Measurements from ENCODE around the gene AKAP10.
A peak's percentile ranks its signal among the peaks of the same experiment; 100 is the strongest.

The AKAP10 gene

GRCh38 chr17:19945009-19945626 is 32.5 kb downstream of the AKAP10 start (continued):
- TF ChIP-seq PRDM6 (tag by site-specific recombination; IDR thresholded peaks at IDR 0.05): peak; percentile 52; the same call in 1 of the 2 replicates
- TF ChIP-seq INSM2 (tag by site-specific recombination; IDR thresholded peaks at IDR 0.05): no peak
- TF ChIP-seq ZNF692 (tag by site-specific recombination; IDR thresholded peaks at IDR 0.05): no peak

- CTCF ChIA-PET: no interaction called here
- Histone ChIP-seq H3K9me3 (ENCODE audit: control insufficient read depth, insufficient read depth, low read depth, low read length) (no peaks in the 10 kb centered on the region), H3K36me3 (ENCODE audit: control insufficient read depth in 2 of 2, insufficient read depth in 1 of 2, low read length in 2 of 2) (peaks cover 45 to 89% of the 10 kb centered on the region in 2 experiments), H3K27ac (ENCODE audit: extremely low read depth, low read depth, low read length) (no peak overlapping the region), H3K4me3 (ENCODE audit: low read depth, low read length) (no peak overlapping the region), H3K4me1 (ENCODE audit: control insufficient read depth, insufficient read depth, low read length) (peaks cover 19% of the 10 kb centered on the region)
- POLR2A ChIA-PET: no interaction called here
- TF ChIP-seq ZNF639 (tag by site-specific recombination; IDR thresholded peaks at IDR 0.05): no peak
Observed at GRCh38 chr17:19943599-19943998, 34.0 kb downstream of the AKAP10 start.

- Histone ChIP-seq H3K9me3 (ENCODE audit: control insufficient read depth, insufficient read depth, low read depth, low read length) (no peaks in the 10 kb centered on the region), H3K4me3 (ENCODE audit: low read depth, low read length) (no peak overlapping the region), H3K27ac (ENCODE audit: extremely low read depth, low read depth, low read length) (no peak overlapping the region), H3K36me3 (ENCODE audit: control insufficient read depth in 2 of 2, insufficient read depth in 1 of 2, low read length in 2 of 2) (peaks cover 50 to 89% of the 10 kb centered on the region in 2 experiments), H3K4me1 (ENCODE audit: control insufficient read depth, insufficient read depth, low read length) (peaks cover 19% of the 10 kb centered on the region)
- no peak for TF ChIP-seq ZBTB10 (tag by site-specific recombination; IDR thresholded peaks at IDR 0.05)
- no peak for TF ChIP-seq ZNF571 (tag by site-specific recombination; IDR thresholded peaks at IDR 0.05)
- no peak for TF ChIP-seq ZNF704 (tag by site-specific recombination; IDR thresholded peaks at IDR 0.05)
- TF ChIP-seq ZNF561 (tag by site-specific recombination; IDR thresholded peaks at IDR 0.05; ENCODE audit: borderline replicate concordance): no peak
- no peak for TF ChIP-seq ZNF837 (tag by site-specific recombination; IDR thresholded peaks at IDR 0.05)
- TF ChIP-seq ZNF16 (tag by site-specific recombination; IDR thresholded peaks at IDR 0.05; ENCODE audit: low read depth): no peak
- TF ChIP-seq ZNF404 (tag by site-specific recombination; IDR thresholded peaks at IDR 0.05): no peak
- TF ChIP-seq ZFP37 (tag by site-specific recombination; IDR thresholded peaks at IDR 0.05): no peak
- no peak for TF ChIP-seq ZNF274 (IDR thresholded peaks at IDR 0.05; ENCODE audit: low read length)
- no peak for TF ChIP-seq ZNF274 (tag by site-specific recombination; IDR thresholded peaks at IDR 0.05; ENCODE audit: borderline replicate concordance)
- TF ChIP-seq ZNF600 (tag by site-specific recombination; IDR thresholded peaks at IDR 0.05): no peak
- TF ChIP-seq ZNF488 (tag by site-specific recombination; IDR thresholded peaks at IDR 0.05): no peak
- no peak for TF ChIP-seq ZNF529 (tag by site-specific recombination; IDR thresholded peaks at IDR 0.05; ENCODE audit: insufficient replicate concordance)
- ChIA-PET CTCF (interaction anchor here (1.0 kb wide), 1 partner anchor 50 kb away, joined by 3 read pairs; no protein-coding TSS in a partner anchor), POLR2A (no interaction called here)
Observed at GRCh38 chr17:19943026-19943425, 34.6 kb downstream of the AKAP10 start.

Measured in HEK293 (cell line).